Measurements from ENCODE around the gene ADARB2.

Gene ADARB2

GRCh38 chr10:1643908-1644179 lies 93.5 kb downstream of the ADARB2 start:
- DNase-seq (ENCODE audit: low read depth in 2 of 3, low spot score in 2 of 3) = no peak

- DNase-seq (ENCODE audit: low read depth in 2 of 3, low spot score in 2 of 3) = no peak
Observed at GRCh38 chr10:1643161-1643907, 94.0 kb downstream of the ADARB2 start.

GRCh38 chr10:1642600-1643160 lies 94.6 kb downstream of the ADARB2 start:
- DNase-seq (ENCODE audit: low read depth in 2 of 3, low spot score in 2 of 3) = no peak

DNA sequence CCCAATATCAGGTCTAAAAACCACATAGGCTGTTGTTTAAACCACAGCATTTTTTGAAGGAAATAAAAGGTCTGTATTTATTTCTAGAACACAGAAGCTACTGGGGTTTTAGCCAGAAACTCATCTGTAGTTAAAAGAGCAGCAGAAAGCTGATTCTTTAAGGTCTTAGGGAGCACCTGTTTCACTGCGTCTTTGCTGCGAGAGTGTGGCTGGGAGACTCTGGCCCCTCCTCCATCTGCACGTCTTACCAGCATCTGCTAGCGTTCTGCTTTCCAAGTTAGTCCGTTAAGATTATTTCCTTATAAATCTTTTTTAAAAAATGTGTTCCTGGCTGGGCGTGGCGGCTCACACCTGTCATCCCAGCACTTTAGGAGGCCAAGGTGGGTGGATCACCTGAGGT lies 95.9 kb downstream of the ADARB2 start:
- no peak for DNase-seq (ENCODE audit: low read depth in 2 of 3, low spot score in 2 of 3)

- DNase-seq (ENCODE audit: low read depth in 2 of 3, low spot score in 2 of 3) = no peak
Observed at GRCh38 chr10:1638889-1639419, 98.4 kb downstream of the ADARB2 start.

DNA sequence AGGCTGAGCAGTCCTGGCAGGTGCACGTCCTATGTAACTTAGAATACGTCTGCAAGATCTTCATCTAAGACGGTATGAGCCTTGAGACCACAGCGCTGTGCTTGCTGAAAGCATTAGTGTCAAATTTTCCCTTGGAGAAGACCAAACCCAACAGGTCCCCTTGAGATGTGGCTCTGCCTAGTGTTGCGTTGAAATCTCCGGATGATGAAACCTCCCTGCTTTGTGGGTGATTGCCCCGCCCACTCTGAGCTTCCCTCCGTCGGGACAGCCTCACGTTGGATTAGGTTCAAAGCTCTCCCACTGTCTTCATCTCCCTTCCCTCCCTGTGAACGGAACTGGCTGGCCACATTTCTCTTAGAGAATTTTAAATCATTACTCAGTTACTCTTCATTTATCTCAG lies 102.0 kb downstream of the ADARB2 start:
- DNase-seq (ENCODE audit: low read depth in 2 of 3, low spot score in 2 of 3) = no peak

- DNase-seq (ENCODE audit: low read depth in 2 of 3, low spot score in 2 of 3) = no peak
Observed at GRCh38 chr10:1634239-1634638, 103.1 kb downstream of the ADARB2 start.

GRCh38 chr10:1633783-1634182 lies 103.5 kb downstream of the ADARB2 start:
- no peak for DNase-seq (ENCODE audit: low read depth in 2 of 3, low spot score in 2 of 3)

- no peak for DNase-seq (ENCODE audit: low read depth in 2 of 3, low spot score in 2 of 3)
Observed at GRCh38 chr10:1632596-1632995, 104.7 kb downstream of the ADARB2 start.

DNA sequence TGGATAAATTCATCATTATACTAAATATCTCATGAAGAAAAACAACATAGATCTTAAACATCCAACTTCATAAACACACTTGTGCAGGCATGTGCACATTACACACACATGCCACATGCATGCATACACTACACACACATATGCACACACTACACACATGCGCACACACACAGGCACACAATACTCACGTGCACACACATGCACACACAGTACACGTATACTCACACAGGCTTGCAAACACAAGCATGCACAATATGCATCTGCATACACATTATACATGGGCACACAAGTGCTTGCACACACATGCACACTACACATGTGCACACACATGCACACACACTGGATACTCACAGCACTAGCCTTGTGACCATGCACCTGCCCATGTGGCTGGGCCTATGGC lies 105.2 kb downstream of the ADARB2 start:
- no peak for DNase-seq (ENCODE audit: low read depth in 2 of 3, low spot score in 2 of 3)

GRCh38 chr10:1631282-1631681 lies 106.0 kb downstream of the ADARB2 start:
- no peak for DNase-seq (ENCODE audit: low read depth in 2 of 3, low spot score in 2 of 3)

DNA sequence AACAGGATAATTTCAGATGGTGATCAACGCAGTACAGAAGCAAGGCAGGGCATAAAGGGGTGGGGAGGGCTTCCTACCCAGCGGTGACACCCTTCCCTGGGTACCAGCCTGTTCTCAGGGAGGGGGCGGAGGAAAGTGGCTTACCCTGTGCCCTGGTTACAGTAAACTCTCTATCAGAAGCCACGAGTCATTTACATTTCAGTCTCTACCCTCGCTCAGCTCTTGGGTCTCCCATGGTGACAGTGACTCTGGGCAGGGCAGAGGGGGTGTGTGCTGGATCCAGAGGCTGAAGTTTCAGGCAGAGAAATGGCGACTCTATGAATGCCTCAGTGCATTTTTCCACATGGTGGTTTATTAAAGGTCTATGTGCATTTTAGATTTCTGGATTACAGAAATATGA lies 107.0 kb downstream of the ADARB2 start:
- no peak for DNase-seq (ENCODE audit: low read depth in 2 of 3, low spot score in 2 of 3)

DNA sequence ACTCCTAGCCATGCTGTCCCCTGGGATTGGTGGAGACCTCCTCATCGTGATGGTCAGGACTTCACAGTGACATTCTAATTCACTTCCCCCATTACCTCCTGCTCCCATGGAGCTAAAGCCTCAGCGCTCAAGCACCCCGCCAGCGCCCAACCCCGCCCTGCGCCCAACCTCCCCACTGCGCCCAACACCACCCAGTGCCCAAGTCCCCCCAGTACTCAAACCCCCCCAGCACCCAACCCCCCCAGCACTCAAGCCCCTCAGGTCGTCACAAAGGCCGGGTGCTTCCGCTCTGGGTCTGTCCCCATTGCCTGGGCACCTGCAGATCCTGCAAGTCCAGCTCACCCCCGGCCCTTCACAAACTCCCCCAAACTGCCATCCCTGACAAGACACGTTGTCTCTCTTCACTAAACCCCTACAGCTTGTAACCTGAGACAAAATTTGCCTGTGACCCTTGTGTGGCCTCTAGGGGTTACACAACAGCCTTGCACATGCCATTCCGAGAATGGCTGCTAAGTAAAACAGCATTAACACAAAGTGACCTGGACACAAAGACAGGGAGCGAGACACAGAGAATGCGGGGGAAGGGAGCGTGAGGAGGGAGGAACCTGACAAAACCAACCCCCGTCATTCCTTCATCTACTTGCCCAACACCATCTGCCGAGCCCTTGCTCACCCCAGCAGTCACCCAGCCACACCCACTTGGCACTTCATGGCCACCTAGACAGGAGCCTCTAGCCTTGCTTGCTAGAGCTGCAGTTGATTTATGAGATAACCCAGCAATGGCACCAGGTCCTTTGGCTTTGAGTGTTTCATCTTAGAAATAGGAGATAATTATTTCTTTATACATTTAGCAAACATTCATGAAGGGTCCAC lies 107.8 kb downstream of the ADARB2 start:
- DNase-seq (ENCODE audit: low read depth in 2 of 3, low spot score in 2 of 3) = no peak

GRCh38 chr10:1628757-1629156 lies 108.6 kb downstream of the ADARB2 start:
- DNase-seq (ENCODE audit: low read depth in 2 of 3, low spot score in 2 of 3) = no peak

DNA sequence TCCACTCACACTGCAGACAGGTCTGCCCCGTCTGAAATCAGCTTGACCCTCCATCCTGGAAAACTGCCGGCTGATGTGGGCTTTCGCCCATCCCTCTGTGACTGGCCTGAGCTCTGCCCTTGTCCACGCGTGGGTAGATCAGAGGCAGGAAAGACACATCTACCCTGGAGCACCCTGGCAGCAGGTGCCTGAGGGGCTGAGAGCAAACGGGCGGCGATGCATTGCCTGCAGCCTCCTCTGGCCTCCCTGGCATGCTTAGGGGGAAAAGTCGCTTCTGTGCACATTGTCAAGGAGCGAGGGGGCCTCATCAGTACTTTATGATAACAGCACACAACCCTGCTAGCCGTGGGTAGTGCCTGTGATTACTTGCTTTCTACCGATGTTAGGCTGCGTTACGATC lies 109.4 kb downstream of the ADARB2 start:
- DNase-seq (ENCODE audit: low read depth in 2 of 3, low spot score in 2 of 3) = no peak

- DNase-seq (ENCODE audit: low read depth in 2 of 3, low spot score in 2 of 3) = no peak
Observed at GRCh38 chr10:1626835-1627234, 110.5 kb downstream of the ADARB2 start.

- DNase-seq (ENCODE audit: low read depth in 2 of 3, low spot score in 2 of 3) = no peak
Observed at GRCh38 chr10:1626410-1626809, 110.9 kb downstream of the ADARB2 start.

DNA sequence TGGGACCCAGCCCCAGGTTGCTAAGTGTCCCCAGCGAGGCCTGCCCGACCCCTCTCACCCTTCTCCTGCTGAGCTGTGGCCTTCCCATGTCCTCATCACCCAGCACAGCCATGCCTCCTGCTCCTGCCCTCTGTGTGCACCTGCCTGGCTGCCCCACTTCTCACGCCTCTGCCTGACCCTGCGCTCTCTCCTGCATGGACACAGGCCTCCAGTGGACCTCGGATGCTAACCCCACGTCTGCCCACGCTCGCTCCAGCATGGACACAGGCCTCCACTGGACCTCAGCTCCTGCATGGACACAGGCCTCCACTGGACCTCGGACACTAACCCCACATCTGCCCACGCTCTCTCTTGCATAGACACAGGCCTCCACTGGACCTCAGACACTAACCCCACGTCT lies 111.6 kb downstream of the ADARB2 start:
- no peak for DNase-seq (ENCODE audit: low read depth in 2 of 3, low spot score in 2 of 3)

GRCh38 chr10:1625079-1625478 lies 112.2 kb downstream of the ADARB2 start:
- no peak for DNase-seq (ENCODE audit: low read depth in 2 of 3, low spot score in 2 of 3)

DNA sequence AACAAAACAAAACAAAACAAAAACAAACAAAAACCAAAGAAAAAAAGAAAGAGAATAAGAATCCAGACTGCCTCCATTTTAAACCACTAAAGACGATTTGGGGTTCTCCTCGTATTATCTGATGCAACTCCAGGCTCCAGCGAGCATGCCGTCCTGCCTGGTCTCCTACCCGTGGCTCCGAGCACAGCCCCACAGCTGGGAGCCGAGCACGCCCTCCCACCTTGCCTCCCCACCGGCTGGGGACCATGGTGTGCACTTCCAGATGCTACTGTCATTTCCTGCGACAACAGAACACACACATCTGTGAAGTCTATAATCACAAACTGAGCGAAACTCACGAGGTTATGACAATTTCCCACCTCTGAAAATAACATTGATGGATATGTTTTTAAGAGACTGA lies 113.1 kb downstream of the ADARB2 start:
- no peak for DNase-seq (ENCODE audit: low read depth in 2 of 3, low spot score in 2 of 3)

GRCh38 chr10:1620803-1621202 lies 116.5 kb downstream of the ADARB2 start:
- DNase-seq (ENCODE audit: low read depth in 2 of 3, low spot score in 2 of 3) = no peak
